Measurements from ENCODE around the gene SMIM17.
A peak's percentile ranks its signal among the peaks of the same experiment; 100 is the strongest.

Gene SMIM17

DNA sequence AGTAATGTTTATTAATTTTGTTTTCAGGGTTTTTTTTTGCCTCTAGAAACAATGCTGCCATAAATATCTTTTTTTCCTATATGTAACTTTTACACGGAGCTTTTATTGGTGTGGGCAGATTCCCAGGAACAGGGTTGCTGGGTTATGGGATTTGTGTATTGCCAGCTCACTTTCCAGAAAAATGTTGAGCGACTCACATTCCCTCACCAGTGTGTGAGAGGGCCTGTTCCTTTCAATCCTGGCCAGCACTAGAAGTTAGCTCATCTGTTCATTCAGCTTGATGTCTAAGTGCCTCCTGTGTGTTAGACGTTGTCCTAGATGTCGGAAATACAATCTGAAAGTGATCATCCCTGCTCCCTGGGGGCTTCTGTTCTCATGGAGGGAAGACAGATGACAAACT lies 45.3 kb upstream of the SMIM17 start:
- DNase-seq = no peak
- H3K4me3 ChIP-seq (ENCODE audit: low read depth, low read length) = no peak overlapping the region
- no peak overlapping the region for H3K27ac ChIP-seq

GRCh38 chr19:56601375-56601774 lies 41.6 kb upstream of the SMIM17 start:
- Histone ChIP-seq H3K27ac (no peak overlapping the region), H3K27me3 (ENCODE audit: insufficient read depth, low read depth, severe bottlenecking) (no peaks in the 10 kb centered on the region), H3K36me3 (peaks cover 55% of the 10 kb centered on the region), H3K4me3 (ENCODE audit: low read depth, low read length) (no peak overlapping the region), H3K9me3 (ENCODE audit: severe bottlenecking) (no peaks in the 10 kb centered on the region)
- TF ChIP-seq CTCF (IDR thresholded peaks at IDR 0.05; ENCODE audit: low read depth, low read length) = no peak
- DNase-seq = no peak

More for the DNA sequence above, 45.3 kb upstream of the SMIM17 start:
- H3K9me3 ChIP-seq (ENCODE audit: severe bottlenecking) = no peaks in the 10 kb centered on the region
- no peaks in the 10 kb centered on the region for H3K27me3 ChIP-seq (ENCODE audit: insufficient read depth, low read depth, severe bottlenecking)
- peaks cover 46% of the 10 kb centered on the region for H3K36me3 ChIP-seq
- TF ChIP-seq CTCF (IDR thresholded peaks at IDR 0.05; ENCODE audit: low read depth, low read length) = no peak

DNA sequence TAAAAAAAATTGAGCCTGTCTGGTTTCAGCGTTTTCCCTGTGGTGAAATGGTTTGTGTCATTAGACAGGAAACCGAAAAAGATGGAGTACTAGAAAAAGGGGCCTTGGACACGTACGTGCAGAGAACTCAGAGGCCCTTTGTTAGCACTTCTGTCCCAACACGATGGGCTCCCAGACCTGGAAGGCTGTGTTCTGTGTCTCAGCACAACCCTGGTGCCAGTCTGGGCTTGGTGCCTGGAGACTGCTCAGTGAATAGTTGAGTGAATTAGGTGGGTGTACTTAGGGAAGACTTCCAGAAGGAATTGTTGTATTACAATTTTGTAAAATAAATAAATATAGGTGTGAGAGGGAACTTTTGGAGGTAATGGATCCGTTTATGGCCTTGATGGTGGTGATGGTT lies 39.1 kb upstream of the SMIM17 start:
- no peaks in the 10 kb centered on the region for H3K9me3 ChIP-seq (ENCODE audit: severe bottlenecking)
- H3K4me3 ChIP-seq (ENCODE audit: low read depth, low read length) = no peak overlapping the region
- H3K36me3 ChIP-seq = peaks cover 34% of the 10 kb centered on the region
- no peak for TF ChIP-seq CTCF (IDR thresholded peaks at IDR 0.05; ENCODE audit: low read depth, low read length)
- no peaks in the 10 kb centered on the region for H3K27me3 ChIP-seq (ENCODE audit: insufficient read depth, low read depth, severe bottlenecking)
- no peak overlapping the region for H3K27ac ChIP-seq
- DNase-seq = no peak

GRCh38 chr19:56608274-56608964 lies 34.5 kb upstream of the SMIM17 start:
- no peak overlapping the region for H3K4me3 ChIP-seq (ENCODE audit: low read depth, low read length)
- no peak for TF ChIP-seq CTCF (IDR thresholded peaks at IDR 0.05; ENCODE audit: low read depth, low read length)
- H3K36me3 ChIP-seq = peaks cover 7% of the 10 kb centered on the region
- no peaks in the 10 kb centered on the region for H3K27me3 ChIP-seq (ENCODE audit: insufficient read depth, low read depth, severe bottlenecking)
- DNase-seq = no peak
- H3K27ac ChIP-seq = no peak overlapping the region
- no peaks in the 10 kb centered on the region for H3K9me3 ChIP-seq (ENCODE audit: severe bottlenecking)

DNA sequence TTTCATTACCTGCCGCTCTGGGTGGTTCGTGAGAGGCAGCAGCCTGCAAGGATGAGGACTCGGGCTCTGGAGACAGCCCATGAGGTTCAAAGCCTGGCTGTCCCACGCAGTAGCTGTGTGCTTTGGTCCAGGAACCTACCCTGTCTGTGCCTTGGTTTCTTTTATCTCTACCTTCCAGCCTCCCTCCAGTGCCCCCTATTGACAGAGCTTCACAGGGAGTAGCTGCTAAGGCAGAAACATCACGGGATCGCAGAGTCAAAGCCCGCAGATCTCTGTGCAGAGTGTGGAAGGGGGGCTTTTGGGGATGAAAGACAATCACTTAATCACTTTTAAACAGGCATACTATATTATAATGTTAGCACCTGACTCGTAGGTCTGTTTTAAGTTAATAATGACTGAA lies 31.7 kb upstream of the SMIM17 start:
- peak; percentile 14; the same call in 1 of the 2 replicates for TF ChIP-seq CTCF (IDR thresholded peaks at IDR 0.05; ENCODE audit: low read depth, low read length)
- DNase-seq = no peak
- Histone ChIP-seq H3K27ac (no peak overlapping the region), H3K27me3 (ENCODE audit: insufficient read depth, low read depth, severe bottlenecking) (no peaks in the 10 kb centered on the region), H3K9me3 (ENCODE audit: severe bottlenecking) (no peaks in the 10 kb centered on the region), H3K36me3 (no peaks in the 10 kb centered on the region; the same call in 1 of the 2 replicates), H3K4me3 (ENCODE audit: low read depth, low read length) (no peak overlapping the region)

DNA sequence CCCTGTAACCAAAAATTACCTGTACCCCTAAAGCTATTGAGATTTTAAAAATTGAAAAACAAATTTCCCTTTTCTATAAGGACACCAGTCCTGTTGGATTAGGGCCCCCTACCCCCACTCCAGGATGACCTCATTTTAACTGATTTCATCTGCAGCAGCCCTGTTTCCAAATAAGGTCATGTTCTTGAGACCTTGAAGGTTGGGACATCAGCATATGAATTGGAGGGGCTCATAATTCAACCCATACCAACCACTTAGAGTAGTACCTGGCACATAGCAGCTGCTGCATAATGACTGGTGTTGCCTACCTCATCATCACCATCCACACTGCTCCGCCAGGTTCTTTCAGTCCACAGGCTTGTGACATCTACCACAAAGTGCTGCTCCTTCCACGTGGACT lies 30.2 kb upstream of the SMIM17 start:
- no peaks in the 10 kb centered on the region for H3K9me3 ChIP-seq (ENCODE audit: severe bottlenecking)
- no peak overlapping the region for H3K27ac ChIP-seq
- H3K36me3 ChIP-seq = no peaks in the 10 kb centered on the region; the same call in 1 of the 2 replicates
- no peak overlapping the region for H3K4me3 ChIP-seq (ENCODE audit: low read depth, low read length)
- no peak for DNase-seq
- TF ChIP-seq CTCF (IDR thresholded peaks at IDR 0.05; ENCODE audit: low read depth, low read length) = no peak
- H3K27me3 ChIP-seq (ENCODE audit: insufficient read depth, low read depth, severe bottlenecking) = no peaks in the 10 kb centered on the region
